Measurements from ENCODE around the gene MYB.

GRCh38 chr6:135212020-135212806, 31.1 kb downstream of the MYB start:
- no peak for TF ChIP-seq POLR2A (IDR thresholded peaks at IDR 0.05)
- TF ChIP-seq CTCF (IDR thresholded peaks at IDR 0.05) = no peak
- TF ChIP-seq POLR2AphosphoS5 (IDR thresholded peaks at IDR 0.05) = no peak
